ENCODE measurements around the gene SNX9.

- TF ChIP-seq CTCF (conservative IDR thresholded peaks at IDR 0.05), result no peak
- TF ChIP-seq ZFX (IDR thresholded peaks at IDR 0.05), result no peak
Observed at GRCh38 chr6:157879873-157880254, 56.8 kb downstream of the SNX9 start.
